Activated CD8-positive, alpha-beta memory T cell treated with anti-CD3 and anti-CD28 coated beads, Interleukin-2, amount 50 U/mL, for 24 hours (primary cell): ENCODE data around the gene ESR1.

Experiments used
- DNase-seq: peaks from one replicate; pipeline ENCODE4 v3.0.0-alpha.2; 2020; ENCODE audit errors: extremely low read depth

Gene ESR1

DNA sequence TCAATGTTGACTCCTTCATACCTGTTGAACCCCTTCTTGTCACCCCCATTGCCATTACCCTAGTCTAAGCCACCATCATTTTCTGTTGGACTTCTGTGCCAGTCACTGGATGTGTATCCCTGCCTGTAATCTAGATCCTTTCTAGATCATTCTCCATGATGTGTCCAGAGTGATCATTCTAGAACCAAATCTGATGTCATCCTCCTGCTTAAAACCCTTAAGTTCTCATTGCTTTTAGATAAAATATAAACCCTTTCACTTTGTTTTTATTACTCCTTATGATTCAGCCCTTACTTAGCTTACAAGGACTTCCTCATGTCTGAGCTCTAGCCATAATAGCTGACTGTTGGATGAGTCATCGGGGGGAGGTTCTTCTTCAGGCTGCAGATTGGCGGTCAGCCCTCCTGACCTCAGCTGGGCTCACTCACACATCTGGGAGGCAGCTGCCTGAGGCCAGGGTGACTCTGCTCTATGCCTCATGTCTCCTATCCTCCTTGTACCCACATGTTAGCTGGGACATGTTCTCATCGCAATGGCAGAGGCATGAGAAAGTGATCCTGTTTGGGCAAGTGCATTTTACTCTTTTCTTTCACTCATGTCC lies 287.6 kb downstream of the ESR1 start:
- DNase-seq: no peak

DNA sequence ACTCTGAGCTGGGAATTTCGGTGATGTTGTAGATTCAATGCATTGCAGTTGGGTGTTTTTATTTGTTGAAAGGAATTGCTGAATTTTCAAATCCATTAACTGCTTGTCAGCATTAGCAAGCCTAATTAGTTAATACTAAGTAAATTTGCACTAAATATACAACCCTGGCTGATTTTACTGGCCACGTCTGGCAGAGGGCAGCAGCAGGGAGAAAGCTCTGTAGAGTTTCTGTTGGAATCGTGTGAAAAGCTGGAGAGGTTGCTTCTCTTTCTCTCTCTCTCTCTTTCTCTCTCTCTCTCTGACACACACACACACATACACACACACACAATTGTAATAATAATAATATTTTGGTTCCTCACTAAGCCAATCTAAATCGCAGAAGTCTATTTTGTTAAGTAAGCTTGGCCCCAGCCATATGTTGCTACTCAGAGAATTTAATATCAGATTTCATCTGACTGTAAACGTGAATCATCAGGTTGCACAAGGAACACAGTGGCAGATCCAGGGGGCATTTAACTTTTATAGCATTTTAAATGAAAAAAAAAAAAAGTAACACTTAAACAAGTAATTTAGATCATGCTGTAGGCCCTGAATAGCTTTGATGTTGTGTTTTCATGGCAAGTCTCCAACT lies 289.5 kb downstream of the ESR1 start:
- no peak for DNase-seq

DNA sequence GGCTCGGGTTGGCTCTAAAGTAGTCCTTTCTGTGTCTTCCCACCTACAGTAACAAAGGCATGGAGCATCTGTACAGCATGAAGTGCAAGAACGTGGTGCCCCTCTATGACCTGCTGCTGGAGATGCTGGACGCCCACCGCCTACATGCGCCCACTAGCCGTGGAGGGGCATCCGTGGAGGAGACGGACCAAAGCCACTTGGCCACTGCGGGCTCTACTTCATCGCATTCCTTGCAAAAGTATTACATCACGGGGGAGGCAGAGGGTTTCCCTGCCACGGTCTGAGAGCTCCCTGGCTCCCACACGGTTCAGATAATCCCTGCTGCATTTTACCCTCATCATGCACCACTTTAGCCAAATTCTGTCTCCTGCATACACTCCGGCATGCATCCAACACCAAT lies 291.2 kb downstream of the ESR1 start:
- no peak for DNase-seq

DNA sequence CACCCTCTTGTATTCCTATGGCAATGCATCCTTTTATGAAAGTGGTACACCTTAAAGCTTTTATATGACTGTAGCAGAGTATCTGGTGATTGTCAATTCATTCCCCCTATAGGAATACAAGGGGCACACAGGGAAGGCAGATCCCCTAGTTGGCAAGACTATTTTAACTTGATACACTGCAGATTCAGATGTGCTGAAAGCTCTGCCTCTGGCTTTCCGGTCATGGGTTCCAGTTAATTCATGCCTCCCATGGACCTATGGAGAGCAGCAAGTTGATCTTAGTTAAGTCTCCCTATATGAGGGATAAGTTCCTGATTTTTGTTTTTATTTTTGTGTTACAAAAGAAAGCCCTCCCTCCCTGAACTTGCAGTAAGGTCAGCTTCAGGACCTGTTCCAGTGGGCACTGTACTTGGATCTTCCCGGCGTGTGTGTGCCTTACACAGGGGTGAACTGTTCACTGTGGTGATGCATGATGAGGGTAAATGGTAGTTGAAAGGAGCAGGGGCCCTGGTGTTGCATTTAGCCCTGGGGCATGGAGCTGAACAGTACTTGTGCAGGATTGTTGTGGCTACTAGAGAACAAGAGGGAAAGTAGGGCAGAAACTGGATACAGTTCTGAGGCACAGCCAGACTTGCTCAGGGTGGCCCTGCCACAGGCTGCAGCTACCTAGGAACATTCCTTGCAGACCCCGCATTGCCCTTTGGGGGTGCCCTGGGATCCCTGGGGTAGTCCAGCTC lies 292.1 kb downstream of the ESR1 start:
- DNase-seq: no peak

DNA sequence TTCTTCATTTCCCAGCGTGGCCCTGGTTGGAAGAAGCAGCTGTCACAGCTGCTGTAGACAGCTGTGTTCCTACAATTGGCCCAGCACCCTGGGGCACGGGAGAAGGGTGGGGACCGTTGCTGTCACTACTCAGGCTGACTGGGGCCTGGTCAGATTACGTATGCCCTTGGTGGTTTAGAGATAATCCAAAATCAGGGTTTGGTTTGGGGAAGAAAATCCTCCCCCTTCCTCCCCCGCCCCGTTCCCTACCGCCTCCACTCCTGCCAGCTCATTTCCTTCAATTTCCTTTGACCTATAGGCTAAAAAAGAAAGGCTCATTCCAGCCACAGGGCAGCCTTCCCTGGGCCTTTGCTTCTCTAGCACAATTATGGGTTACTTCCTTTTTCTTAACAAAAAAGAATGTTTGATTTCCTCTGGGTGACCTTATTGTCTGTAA lies 292.7 kb downstream of the ESR1 start:
- DNase-seq: no peak

DNA sequence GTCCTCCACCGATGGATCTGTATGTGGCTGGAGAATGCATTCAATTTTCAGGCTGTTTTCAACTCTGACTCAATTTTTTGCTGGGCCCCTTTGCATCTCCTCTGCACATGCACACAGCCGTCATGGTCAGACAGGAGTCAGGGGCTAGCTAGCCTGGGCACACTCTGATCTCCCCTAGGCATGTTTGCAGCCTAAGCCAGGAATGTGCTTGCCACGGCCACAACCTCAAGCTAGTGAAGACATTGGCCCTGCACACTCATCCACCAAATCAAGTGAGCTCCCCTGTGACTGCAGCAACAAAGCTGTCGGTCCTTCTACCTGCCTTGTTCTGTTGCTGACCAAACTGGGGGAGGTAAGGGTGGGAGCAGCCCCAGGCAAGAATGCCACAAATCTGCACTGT lies 300.5 kb downstream of the ESR1 start:
- DNase-seq: no peak

GRCh38 chr6:152110886-152111820 lies 303.7 kb downstream of the ESR1 start:
- DNase-seq: no peak

DNA sequence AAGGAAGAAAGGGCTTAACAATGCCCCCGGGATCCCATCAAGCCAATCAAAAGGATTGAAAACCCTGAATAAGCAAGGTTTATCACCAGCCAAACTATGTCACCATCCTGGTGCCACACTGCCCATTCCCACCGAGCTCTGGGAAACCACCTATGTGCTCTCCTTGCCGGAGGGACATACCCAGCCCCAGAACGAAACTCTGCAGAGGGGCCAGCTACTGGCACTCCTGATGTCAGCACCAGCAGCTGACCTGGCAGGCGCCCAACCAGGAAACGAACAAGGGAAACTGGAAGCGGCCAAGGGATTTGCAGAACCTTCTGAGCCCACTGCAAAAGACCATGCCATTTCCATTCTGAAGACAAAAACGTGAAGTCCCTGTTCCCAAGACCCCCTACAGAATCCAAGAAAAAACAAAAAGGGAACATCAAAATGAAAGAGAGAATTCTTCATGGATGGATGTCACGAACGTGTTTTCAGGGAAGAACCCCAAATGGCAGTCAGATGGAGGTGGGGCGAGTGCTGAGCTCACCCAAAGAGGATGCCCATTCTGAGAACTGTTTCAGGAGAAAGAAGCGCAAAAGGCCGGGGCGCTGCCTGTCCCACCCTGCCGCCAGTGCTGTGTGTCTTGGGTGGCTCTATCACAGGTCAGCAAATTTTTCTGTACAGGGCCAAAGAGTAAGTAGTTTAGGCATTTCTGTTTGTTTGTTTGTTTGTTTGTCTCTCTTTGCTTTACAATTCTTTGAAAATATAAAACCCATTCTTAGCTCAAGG lies 305.2 kb downstream of the ESR1 start:
- DNase-seq: no peak

DNA sequence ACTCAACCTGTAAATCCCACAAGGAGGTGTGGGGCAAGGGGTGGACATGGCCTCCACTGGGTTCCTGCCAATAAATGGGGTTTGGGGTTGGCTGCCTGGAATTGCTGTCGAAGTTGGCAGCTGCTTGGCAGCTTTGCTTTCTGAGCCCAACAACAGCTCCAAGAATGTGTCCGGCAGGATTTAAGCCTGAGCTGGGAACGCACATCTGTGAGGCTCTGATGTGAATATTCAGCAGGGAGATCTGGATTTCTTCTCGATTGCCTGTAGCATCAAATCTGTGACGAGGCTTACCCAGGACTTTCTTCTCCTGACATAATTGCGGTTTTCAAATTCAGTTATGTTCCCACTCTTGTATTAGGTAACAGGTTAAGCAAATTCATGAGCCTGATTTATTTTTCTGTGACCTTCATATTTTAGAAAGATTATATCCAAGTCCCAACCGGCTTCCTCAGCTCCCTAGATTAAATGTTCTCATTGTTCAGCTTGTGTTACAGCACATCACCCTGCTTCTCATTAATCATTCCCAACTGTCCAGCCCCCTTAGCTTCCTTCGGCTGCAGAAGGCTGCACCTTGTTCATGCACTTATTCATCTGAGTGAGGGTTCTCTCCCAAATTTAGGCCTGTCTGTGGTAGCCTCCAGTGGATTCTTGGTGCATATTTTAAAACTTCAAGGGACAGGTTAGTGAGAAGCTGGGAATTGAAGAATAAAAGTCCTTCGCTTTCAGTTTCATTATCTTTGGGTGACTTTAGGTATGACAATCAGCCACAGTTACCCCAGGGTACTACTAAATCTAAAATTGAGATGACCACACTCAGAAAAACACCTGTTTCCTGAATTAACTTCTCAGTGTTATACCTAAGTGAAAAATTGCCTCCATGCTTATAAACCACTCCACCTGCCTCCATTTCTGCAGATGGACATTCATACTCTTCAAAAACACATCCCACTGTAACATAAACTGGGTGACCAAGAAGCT lies 310.0 kb downstream of the ESR1 start:
- DNase-seq: no peak

DNA sequence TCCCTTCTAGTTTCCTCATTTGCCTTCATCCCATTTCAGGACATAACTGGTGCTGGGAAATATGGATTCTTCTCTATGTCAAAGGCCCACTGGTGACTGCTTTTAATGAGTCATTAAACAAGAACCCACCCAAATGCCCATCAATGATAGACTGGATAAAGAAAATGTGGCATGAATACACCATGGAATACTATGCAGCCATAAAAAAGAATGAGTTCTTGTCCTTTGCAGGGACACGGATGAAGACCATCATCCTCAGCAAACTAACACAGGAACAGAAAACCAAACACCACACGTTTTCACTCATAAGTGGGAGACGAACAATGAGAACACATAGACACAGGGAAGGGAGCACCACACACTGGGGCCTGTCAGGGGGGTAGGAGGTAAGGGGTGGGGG lies 310.7 kb downstream of the ESR1 start:
- no peak for DNase-seq

GRCh38 chr6:152118678-152119077 lies 311.2 kb downstream of the ESR1 start:
- no peak for DNase-seq

DNA sequence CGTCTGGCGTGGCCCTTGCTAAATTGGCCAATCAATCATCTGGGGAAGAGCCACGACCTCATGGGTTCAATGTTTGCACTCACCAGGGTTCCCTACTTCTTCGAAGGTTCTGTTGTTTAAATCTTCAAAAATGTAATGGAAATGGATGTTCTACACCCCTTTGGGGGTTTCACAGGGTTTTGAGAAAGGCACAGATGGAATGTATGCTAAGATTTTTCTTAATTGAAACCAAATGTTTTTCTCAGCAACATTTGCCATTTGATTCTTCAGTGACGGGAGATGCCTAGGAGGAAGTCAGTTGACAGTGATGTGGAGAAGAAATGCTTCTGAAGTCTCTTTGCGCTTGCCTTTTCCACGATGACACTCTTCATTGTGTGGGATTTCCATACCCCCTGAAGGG lies 312.3 kb downstream of the ESR1 start:
- no peak for DNase-seq

DNA sequence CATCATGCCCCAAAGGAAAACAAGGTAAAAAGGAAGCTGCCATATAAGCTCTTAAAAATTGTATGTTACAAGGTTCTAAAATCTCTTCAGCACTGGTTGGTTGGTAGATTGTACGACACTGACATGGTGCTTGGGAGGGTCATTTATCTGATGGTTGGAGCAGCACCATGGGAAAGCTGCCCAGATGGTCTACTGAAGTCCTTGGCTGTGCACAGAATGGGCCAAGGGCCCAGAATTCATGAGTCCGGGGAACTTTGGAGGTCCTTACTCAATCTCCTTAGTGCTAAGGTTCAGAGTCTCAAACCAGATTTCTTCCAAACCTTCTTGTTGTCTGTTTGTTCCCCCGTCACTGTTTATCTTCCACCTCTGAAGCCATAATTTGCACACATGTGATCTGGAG lies 314.4 kb downstream of the ESR1 start:
- DNase-seq: no peak

GRCh38 chr6:152122434-152122833 lies 315.0 kb downstream of the ESR1 start:
- no peak for DNase-seq

DNA sequence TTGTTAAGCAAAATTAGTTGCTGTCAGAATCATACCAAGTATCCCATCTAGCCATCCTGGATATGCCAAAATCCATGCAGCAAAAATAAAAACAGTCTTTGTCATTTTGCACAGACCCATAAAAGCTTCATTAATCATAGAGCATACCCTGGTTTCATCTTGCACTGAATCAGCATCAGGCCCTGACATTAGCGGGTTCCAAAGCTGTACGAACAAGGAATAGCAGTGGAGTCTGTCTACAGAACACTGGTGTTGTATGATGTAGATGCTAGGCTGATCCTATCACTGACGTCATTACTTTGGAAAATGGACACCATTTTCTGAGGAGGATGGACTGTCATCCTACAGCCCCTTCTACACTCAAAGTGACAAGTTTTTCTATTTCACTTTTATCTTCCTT lies 315.6 kb downstream of the ESR1 start:
- no peak for DNase-seq

DNA sequence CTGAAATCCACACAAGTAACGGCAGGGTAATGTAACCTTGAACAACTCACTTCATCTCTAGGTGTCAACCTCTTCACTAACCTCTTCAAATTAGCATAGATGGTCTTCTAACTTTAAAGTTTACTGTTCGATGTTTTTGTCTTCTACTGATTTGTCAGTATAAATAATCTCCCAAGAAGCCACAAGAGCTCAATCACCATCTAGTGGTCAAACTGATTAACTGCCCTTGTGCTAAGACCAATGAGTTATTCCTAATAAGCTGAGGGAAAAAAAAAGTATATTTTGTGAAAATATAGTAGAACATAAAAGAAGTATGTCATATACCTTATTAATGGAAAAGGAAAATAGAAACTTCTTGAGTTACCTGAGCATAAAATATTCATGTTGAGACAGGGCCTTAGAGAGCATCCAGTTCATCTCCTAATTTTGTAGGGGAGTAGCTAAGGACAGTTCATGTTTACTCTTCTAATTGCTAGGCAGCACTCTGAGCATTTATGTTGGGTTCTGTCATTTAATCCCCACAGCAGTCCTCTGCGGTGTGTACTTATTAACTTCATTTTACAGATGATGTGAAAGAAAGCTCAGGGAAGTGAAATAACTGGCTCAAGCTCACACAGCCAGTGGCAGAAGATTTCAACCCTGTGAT lies 317.1 kb downstream of the ESR1 start:
- DNase-seq: no peak

DNA sequence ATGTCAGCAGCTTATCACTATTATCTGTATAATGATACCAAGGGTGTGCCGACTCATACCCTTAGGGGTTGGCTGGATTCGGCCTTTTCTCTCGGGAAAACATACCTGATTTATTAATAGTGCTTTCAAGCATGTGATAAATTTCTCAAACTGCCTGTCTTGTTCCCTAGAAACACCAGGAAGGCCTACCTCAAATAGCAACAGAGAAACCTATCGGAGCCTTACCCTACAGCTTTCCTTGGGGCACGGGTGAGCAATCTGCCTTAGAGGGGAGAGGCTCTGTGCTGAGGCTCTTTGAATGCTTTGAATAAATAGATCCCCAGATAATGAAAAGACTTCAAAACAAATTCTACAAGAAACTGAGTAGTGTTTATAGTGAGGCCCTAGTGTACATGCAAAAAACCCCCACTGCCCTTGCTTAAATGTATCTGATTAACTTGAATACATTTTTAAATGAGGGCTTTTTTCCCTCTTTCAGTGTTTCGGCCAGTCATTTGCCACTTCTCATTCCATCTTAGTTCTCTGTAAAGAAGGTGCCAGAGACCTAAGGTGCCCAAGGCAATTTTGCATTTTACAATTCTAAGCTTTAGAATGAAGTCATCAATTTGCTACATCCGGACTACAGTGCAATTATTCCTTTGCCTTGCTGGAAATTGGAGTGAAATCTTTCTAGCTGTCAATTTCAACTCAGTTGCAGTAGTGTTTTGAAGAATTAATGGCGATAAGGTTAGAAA lies 320.1 kb downstream of the ESR1 start:
- DNase-seq: no peak

- DNase-seq: no peak
These were observed 322.2 kb downstream of the ESR1 start for GRCh38 chr6:152129691-152130151.

GRCh38 chr6:152130441-152130840 lies 323.0 kb downstream of the ESR1 start:
- DNase-seq: no peak
